NCI-H2227 (cell line): ENCODE results near the gene CRACDL.
"Not testable (repeated sequence)": the region's sequence is repeated elsewhere in the genome, so short reads cannot be mapped to it uniquely, and the experiment has no call there.

Source experiments
- DNase-seq: peaks from one replicate; lab custom pipeline; 2025; ENCODE audit not compliant: unreplicated experiment; lab: John Stamatoyannopoulos, UW

The CRACDL gene

DNA sequence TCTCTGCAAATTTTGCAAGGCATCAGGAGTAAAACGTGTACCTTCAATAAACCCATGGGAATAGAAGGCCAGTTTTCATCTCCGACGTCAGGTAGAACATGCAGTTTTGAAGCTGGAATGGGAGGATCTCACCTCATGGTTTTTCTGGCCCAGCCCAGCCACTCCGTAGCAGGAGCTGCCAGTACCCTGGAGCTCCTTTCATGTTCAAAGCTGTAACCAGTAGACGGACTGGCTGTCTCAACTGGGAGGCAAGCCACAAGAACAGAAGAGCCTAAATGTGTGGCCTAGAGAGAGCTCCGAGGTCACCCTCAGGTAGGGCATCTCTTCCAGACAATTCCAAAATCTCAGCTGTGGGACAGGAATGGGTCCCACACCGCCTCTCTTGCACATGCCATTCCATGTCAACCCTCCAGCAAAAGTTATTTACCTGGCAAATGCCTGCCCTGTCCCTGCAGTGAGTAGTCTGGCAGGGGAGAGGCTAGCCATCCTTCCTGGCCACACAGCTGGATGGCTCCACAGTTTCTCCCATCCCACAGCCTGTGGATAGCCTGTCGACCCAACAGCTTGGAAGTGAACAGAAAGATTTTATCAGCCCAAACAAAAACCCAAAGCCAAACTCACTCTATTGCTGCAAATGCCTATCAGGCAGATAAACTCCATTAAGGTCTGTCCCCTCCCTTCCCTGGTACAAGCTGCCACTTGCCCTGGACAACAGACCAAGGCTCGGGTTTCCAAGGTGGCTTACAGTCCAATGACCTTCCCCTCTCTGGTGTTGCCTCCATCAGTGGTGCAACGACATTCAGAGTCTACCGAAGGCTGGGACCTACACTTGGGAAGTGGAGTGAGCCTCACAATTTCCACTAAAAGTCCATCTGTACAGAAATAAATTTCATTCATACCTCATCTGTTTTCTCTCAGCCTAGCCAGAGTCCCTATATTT, 27.8 kb downstream of the CRACDL start:
- DNase-seq = no peak

- no peak for DNase-seq
Measured at GRCh38 chr2:98907385-98907784, 28.6 kb downstream of the CRACDL start.

GRCh38 chr2:98903767-98904485, 32.1 kb downstream of the CRACDL start:
- no peak for DNase-seq

DNA sequence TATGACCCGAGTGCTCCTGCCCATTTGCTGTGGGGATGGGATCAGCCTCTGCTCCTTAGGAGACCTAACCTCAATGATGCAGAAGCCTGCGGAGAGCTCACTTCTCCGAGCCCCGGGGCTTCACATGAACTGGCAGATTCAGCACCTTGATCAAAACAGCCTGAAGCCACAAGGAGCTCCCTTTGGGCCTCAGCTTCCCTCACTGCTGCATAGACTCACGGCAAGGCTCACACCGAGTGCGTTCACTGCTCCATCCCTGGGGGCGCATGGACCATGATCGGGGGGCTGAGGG, 33.0 kb downstream of the CRACDL start:
- no peak for DNase-seq

DNA sequence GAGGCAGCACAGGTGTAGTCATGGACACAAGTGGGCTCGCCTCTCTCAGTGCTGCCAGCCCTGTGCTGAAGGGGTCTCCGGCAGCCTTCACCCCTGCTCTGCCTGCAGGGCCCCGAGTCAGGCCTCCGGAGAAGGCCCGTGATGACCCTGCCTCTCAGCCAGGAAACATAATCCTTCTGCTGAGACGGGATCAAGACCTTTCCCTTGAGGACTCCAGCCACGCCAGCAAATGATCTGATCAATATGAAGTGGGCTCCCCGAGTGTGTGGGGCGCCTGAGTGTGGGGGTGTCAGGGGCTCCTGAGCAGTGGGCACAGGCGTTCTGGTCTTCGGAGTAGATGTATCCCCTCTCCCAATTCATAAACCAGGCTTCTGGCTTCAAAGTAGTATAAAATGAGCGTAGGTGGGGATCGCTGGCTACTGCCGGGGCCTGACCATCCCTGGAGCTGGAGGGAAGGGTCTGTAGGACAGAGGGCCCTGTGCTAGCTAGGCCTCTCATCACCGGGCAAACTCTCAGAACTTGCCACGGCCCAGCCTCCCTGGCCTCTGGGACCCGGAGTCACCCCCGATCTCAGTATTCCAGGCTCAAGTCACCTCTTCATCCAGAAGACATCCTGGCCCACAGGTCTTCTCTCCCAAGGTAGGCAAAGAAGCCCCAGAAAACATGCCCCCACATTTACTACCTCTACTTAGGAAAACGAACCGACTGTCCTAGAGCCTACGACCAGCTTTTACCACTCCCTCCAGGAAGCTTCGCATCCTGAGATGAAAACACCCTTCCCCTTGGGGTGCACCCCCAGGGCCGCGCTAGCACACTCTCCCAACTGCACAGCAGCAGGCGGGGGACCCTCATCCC, 33.6 kb downstream of the CRACDL start:
- no peak for DNase-seq

- no peak for DNase-seq
Measured at GRCh38 chr2:98901702-98902101, 34.3 kb downstream of the CRACDL start.

GRCh38 chr2:98901291-98901690, 34.7 kb downstream of the CRACDL start:
- DNase-seq = no peak

DNA sequence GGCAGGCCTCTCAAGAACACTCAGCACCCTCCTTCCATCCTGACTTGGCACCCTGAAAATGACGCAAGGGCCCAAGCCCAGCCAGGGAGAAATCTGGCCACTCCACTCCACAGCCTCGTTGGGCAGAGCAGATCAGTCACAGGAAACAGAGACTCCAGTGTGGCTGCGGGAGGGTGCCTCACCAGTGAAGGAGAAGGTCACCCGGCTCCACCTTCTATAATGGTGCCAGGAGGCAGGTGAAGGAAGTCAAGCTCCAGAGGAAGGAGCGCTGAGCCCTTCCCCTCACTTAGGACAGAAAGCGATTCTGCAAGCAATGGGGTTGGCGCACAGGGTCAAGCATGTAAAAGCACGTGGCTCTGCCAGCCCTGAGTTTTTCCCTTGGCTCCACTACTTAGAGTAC, 35.3 kb downstream of the CRACDL start:
- DNase-seq = no peak

DNA sequence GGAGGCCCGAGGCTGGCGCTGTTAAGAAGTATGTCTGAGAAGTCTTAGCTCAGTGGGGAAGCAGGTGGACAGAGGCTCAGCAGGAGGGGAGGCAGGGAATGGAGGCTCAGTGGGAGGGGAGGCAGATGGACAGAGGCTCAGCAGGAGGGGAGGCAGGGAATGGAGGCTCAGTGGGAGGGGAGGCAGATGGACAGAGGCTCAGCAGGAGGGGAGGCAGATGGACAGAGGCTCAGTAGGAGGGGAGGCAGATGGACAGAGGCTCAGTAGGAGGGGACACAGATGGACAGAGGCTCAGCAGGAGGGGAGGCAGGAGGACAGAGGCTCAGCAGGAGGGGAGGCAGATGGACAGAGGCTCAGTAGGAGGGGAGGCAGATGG, 36.3 kb downstream of the CRACDL start:
- not testable (repeated sequence) for DNase-seq

GRCh38 chr2:98899041-98899702, 36.9 kb downstream of the CRACDL start:
- DNase-seq = peak; percentile 20

- DNase-seq = no peak
Measured at GRCh38 chr2:98898423-98898841, 37.6 kb downstream of the CRACDL start.

DNA sequence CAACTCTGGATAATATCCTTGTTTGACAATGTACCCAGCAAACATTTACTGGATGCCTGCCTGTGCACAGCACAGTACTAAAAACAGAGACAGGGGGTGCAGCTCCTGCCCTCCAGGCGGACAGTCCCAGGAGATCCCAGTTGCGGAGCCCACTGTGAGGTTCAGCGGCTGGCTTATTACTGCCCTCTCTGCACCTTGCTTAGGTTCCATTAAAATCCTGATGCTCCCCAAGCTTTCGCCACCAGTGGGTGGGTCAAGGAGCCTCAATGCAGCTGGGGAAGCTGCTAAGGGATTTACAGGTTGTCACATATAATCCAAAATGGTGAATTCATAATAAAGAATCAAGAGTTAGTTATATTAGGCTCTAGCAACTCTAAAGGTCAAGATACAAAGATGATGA, 38.3 kb downstream of the CRACDL start:
- DNase-seq = no peak

DNA sequence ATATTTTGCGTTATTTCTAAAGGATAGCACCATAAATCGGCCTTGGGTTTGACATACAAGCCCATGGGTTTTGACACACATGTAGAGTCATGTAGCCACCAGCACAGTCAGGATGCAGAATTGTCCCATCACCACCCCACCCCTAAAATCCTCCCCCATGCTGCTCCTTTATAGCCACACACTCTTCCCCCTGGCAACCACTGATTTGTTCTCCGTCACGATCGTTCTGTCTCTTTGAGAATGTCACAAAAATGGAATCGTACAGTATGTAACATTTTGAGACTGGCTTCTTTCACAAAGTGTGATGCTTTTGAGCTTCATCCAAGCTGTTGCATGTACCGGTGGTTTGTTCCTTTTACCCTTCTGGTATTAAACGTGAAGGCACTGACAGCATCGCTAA, 39.1 kb downstream of the CRACDL start:
- no peak for DNase-seq

DNA sequence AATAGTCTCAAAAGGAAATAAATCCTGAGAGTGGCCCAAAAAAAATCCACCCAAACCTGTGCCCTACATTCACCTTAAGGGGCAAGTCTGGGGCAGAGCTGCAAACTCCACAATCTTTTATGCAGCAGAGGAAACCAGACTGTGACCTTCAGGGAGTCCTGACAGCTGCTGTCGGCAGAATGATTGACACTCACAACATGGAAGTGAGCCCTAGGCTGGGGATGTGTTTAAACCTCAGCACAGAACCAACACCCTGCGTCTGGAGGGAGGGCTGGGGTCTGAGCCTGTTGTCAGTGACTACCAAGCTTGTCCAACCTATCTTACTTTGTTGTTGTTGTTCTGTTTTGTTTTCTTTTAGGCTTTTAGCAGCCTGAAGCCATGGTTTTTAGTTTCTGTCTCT, 39.6 kb downstream of the CRACDL start:
- DNase-seq = no peak

DNA sequence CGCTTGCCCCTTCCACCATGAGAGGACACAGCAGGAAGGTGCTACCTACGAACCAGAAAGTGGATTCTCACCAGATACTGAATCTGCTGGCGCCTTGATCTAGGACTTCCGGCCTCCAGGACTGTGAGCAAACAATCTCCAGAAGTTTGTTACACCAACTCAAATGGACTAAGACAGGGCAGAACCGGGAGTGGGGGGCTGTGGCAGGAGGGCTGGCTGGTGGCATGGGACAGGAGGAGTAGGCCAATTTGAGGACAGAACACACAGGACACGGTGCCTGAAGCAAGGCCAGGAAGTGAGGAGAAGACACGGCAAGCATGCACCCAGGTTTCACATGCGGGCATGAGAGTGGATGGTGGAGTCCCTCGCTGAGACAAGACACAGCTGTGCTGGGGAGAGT, 40.1 kb downstream of the CRACDL start:
- DNase-seq = no peak

GRCh38 chr2:98895221-98895620, 40.8 kb downstream of the CRACDL start:
- DNase-seq = no peak

DNA sequence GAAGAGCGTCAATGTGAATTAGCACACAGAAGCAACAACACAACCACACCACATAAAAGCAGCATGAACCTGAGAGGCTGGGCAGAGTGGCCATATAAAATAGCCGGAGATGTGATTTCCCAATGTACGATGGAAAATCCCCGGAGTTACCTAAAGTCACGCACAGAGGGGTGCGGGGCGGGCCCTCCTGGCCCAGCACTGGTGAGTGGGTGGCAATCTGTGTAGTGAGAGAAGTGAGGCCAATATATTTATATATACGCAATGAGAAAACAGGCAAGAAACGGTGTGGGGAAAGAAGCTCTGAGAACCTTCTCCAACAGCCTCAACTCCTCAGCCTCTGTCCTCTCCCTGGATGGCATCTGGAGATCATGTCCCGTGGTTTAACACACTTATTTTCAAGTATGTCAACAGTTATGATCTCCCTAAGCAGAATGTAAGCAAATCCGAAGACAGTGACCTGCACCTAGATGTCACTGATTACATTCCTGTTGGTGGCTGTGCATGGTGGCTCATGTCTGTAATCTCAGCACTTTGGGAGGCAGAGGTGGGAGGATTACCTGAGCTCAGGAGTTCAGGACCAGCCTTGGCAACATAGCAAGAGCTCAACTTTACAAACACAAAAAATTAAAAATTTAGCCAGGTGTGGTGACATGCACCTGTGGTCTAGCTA, 41.6 kb downstream of the CRACDL start:
- no peak for DNase-seq

- DNase-seq = no peak
Measured at GRCh38 chr2:98893911-98894321, 42.1 kb downstream of the CRACDL start.

GRCh38 chr2:98892871-98893270, 43.2 kb downstream of the CRACDL start:
- DNase-seq = no peak

- DNase-seq = no peak
Measured at GRCh38 chr2:98891591-98891990, 44.4 kb downstream of the CRACDL start.
